K562 (cell line): Measurements from ENCODE around the gene VRK1.

Source experiments
- ATF2 ChIP-seq: sonication (generic); formaldehyde crosslinking; IDR thresholded peaks from 2 replicates; pipeline ENCODE4 v1.8.1; 2022; ENCODE audit warnings: missing genetic modification reagents
- BDP1 ChIP-seq: IDR thresholded peaks from 3 replicates; pipeline ENCODE4 v1.6.1; 2011; ENCODE audit not compliant: insufficient read length, insufficient read depth
- CHD4 ChIP-seq: fragments of 200-600 bp; sonication (generic); IDR thresholded peaks from 3 replicates; pipeline ENCODE4 v1.6.1; 2012; ENCODE audit warnings: low read depth, mild to moderate bottlenecking, mixed read lengths, low read length, inconsistent platforms; ENCODE audit not compliant: insufficient read depth, insufficient replicate concordance, poor library complexity, severe bottlenecking
- CTCF ChIP-seq, 3 experiments: IDR thresholded peaks in 2 of 3; conservative IDR thresholded peaks in 1 of 3; 2 replicates each; pipeline ENCODE4 v1.5.1; 2011 to 2012; ENCODE audit warnings: low read length in 3 of 3, mild to moderate bottlenecking in 3 of 3, control low read depth in 2 of 3, improper control_type of control experiment in 1 of 3, inconsistent platforms in 1 of 3, low read depth in 1 of 3, mixed read lengths in 1 of 3, moderate library complexity in 1 of 3; ENCODE audit not compliant: insufficient read depth in 2 of 3
- EZH2 ChIP-seq: IDR thresholded peaks from 2 replicates; pipeline ENCODE4 v1.6.1; 2012; ENCODE audit warnings: low read depth, mild to moderate bottlenecking, inconsistent platforms, low read length, borderline replicate concordance
- HDAC2 ChIP-seq: fragments of 450-650 bp; IDR thresholded peaks from 2 replicates; pipeline ENCODE4 v1.6.1; 2016; ENCODE audit warnings: mild to moderate bottlenecking
- MAX ChIP-seq: sonication (generic); formaldehyde crosslinking; IDR thresholded peaks from 2 replicates; pipeline ENCODE4 v1.9.0; 2022; ENCODE audit warnings: mild to moderate bottlenecking, missing genetic modification reagents
- NCOA2 ChIP-seq, 2 experiments: fragments of 450-650 bp; IDR thresholded peaks; 2 replicates each; pipeline ENCODE4 v1.6.1; 2018; ENCODE audit warnings: mild to moderate bottlenecking in 2 of 2, moderate library complexity in 1 of 2; ENCODE audit not compliant: partially characterized antibody in 2 of 2
- NFIC ChIP-seq: fragments of 450-650 bp; IDR thresholded peaks from 2 replicates; pipeline ENCODE4 v1.6.1; 2017; ENCODE audit warnings: mild to moderate bottlenecking, inconsistent platforms
- NR4A1 ChIP-seq, 2 experiments: fragments of 250-450 bp in 1 of 2; fragments of 450-650 bp in 1 of 2; sonication (Bioruptor Pico) in 1 of 2; IDR thresholded peaks; 2 replicates each; pipeline versions ENCODE4 v1.4.0 to v1.6.1; 2016 to 2020; ENCODE audit warnings: mild to moderate bottlenecking in 2 of 2, missing compliant biosample characterization in 1 of 2, missing genetic modification characterization in 1 of 2, moderate library complexity in 1 of 2
- TF ChIP-seq, protein P1 (sequence below): sonication (generic); formaldehyde crosslinking; IDR thresholded peaks from 2 replicates; pipeline ENCODE4 v1.8.1; 2023; ENCODE audit warnings: mild to moderate bottlenecking, missing genetic modification reagents

DNA sequence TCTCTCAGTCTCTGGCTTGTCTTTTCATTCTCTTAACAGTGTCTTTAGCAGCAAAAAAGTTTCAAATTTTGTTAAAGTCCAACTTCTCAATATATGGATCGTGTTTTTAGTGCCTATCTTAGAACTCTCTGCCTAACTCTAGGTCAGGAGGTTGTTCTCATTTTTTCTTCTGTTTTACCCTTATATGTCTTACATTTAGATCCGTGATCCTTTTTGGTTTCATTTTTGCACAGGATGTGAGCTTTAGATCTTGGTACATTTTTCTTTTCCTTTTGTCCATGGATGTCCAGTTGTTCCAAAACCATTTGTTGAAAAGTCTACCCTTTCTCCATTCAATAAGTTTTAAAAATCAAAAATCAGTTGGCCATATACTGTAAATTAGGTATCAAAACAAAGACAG lies 6.8 kb downstream of the VRK1 start:
- TF ChIP-seq NCOA2 (IDR thresholded peaks at IDR 0.05; ENCODE audit: partially characterized antibody in 2 of 2) (no peak), MAX (no peak), NFIC (no peak), HDAC2 (no peak), CHD4 (no peak), ATF2 (no peak), EZH2 (no peak), CTCF (IDR thresholded peaks at IDR 0.05 in 2 of 3, conservative IDR thresholded peaks at IDR 0.05 in 1 of 3; ENCODE audit: insufficient read depth in 2 of 3, low read depth in 1 of 3, low read length in 3 of 3) (no peak), NR4A1 (CRISPR knock-in tag; IDR thresholded peaks at IDR 0.05) (no peak), NR4A1 (tag; IDR thresholded peaks at IDR 0.05) (no peak), BDP1 (no peak)
- TF ChIP-seq, protein P1, sequence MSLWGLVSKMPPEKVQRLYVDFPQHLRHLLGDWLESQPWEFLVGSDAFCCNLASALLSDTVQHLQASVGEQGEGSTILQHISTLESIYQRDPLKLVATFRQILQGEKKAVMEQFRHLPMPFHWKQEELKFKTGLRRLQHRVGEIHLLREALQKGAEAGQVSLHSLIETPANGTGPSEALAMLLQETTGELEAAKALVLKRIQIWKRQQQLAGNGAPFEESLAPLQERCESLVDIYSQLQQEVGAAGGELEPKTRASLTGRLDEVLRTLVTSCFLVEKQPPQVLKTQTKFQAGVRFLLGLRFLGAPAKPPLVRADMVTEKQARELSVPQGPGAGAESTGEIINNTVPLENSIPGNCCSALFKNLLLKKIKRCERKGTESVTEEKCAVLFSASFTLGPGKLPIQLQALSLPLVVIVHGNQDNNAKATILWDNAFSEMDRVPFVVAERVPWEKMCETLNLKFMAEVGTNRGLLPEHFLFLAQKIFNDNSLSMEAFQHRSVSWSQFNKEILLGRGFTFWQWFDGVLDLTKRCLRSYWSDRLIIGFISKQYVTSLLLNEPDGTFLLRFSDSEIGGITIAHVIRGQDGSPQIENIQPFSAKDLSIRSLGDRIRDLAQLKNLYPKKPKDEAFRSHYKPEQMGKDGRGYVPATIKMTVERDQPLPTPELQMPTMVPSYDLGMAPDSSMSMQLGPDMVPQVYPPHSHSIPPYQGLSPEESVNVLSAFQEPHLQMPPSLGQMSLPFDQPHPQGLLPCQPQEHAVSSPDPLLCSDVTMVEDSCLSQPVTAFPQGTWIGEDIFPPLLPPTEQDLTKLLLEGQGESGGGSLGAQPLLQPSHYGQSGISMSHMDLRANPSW (CRISPR knock-in tag), result no peak
